Tibial artery (tissue), 4 donors: ENCODE data around the gene AGPS.
"Not testable (repeated sequence)": the region's sequence is repeated elsewhere in the genome, so short reads cannot be mapped to it uniquely, and the experiment has no call there.

Experiments
- DNase-seq, 2 donors: peaks; one replicate each; pipeline ENCODE4 v3.0.0-alpha.2; 2019
- H3K27ac ChIP-seq, 2 donors: fragments of 200-600 bp; sonication (generic) in 1 of 2; 1 replicate in 1 of 2; 2 replicates in 1 of 2; pipeline ENCODE4 v1.5.1; 2018 to 2019; ENCODE audit warnings: mild to moderate bottlenecking in 1 of 2
- H3K27me3 ChIP-seq, 2 donors: fragments of 200-600 bp; sonication (generic) in 1 of 2; one replicate each; pipeline versions ENCODE4 v1.5.1 to v1.6.0; 2016 to 2019
- H3K36me3 ChIP-seq, 3 donors: fragments of 200-600 bp; sonication (generic) in 2 of 3; one replicate each; pipeline ENCODE4 v1.5.1; 2016 to 2019; ENCODE audit warnings: mild to moderate bottlenecking in 2 of 3
- H3K4me1 ChIP-seq, 4 donors: fragments of 200-600 bp; sonication (generic) in 2 of 4; 1 replicate in 3 of 4; 2 replicates in 1 of 4; pipeline ENCODE4 v1.5.1; 2016 to 2019
- H3K4me3 ChIP-seq, 2 donors: fragments of 200-600 bp; sonication (generic) in 1 of 2; 1 replicate in 1 of 2; 2 replicates in 1 of 2; pipeline ENCODE4 v1.5.1; 2018 to 2019; ENCODE audit warnings: mild to moderate bottlenecking in 2 of 2
- H3K9me3 ChIP-seq, 3 donors: fragments of 200-600 bp; sonication (generic) in 1 of 3; one replicate each; pipeline ENCODE4 v1.5.1; 2016 to 2019
- intact Hi-C: fragments of 100-400 bp; cut with DNase I; formaldehyde crosslinking; loops from one replicate; pipeline ENCODE4 v1.15.0; 2023; ENCODE audit warnings: low total_unique reads
- TF ChIP-seq, protein P1 (sequence below), 2 experiments: fragments of 200-600 bp in 1 of 2; fragments of 450-650 bp in 1 of 2; IDR thresholded peaks; one replicate each; pipeline ENCODE4 v1.5.1; 2017 to 2019; ENCODE audit warnings: antibody characterized with exemption in 2 of 2, mild to moderate bottlenecking in 1 of 2, moderate library complexity in 1 of 2

AGPS gene

DNA sequence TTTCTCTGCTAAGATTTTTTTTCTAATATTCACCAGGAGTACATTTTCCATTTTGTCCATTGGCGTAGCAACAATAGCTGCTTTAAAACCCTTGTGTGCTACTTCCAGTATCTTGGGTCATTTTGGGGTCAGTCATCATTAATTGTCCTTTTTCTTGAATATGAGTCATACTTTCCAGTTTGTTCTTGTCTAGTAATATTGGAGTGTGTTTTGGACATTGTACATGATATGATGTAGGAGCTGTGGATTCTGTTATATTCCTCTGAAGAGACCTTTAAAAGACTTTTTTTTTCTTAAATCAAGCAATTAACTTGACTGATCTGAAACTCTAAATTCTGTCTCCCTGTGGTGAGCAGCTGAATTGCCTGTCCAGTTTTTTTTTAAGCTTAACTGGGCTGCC lies 40.8 kb downstream of the AGPS start:
- intact Hi-C loops, result no loop called here
- no peak overlapping the region for H3K27ac ChIP-seq
- no peak overlapping the region for H3K4me3 ChIP-seq
- TF ChIP-seq, protein P1, sequence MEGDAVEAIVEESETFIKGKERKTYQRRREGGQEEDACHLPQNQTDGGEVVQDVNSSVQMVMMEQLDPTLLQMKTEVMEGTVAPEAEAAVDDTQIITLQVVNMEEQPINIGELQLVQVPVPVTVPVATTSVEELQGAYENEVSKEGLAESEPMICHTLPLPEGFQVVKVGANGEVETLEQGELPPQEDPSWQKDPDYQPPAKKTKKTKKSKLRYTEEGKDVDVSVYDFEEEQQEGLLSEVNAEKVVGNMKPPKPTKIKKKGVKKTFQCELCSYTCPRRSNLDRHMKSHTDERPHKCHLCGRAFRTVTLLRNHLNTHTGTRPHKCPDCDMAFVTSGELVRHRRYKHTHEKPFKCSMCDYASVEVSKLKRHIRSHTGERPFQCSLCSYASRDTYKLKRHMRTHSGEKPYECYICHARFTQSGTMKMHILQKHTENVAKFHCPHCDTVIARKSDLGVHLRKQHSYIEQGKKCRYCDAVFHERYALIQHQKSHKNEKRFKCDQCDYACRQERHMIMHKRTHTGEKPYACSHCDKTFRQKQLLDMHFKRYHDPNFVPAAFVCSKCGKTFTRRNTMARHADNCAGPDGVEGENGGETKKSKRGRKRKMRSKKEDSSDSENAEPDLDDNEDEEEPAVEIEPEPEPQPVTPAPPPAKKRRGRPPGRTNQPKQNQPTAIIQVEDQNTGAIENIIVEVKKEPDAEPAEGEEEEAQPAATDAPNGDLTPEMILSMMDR (IDR thresholded peaks at IDR 0.05), result no peak
- peaks cover 18 to 37% (median 37%) of the 10 kb centered on the region in 3 donors for H3K36me3 ChIP-seq
- DNase-seq, result no peak
- peaks cover 3 to 37% (median 14%) of the 10 kb centered on the region in 3 donors for H3K9me3 ChIP-seq
- no peaks in the 10 kb centered on the region for H3K4me1 ChIP-seq
- no peaks in the 10 kb centered on the region for H3K27me3 ChIP-seq

GRCh38 chr2:177434475-177434874 lies 41.9 kb downstream of the AGPS start:
- intact Hi-C loops, result no loop called here
- Histone ChIP-seq H3K27ac (no peak overlapping the region), H3K4me3 (no peak overlapping the region), H3K36me3 (peaks cover 17 to 42% (median 38%) of the 10 kb centered on the region in 3 donors), H3K9me3 (peaks cover 3 to 37% (median 14%) of the 10 kb centered on the region in 3 donors), H3K4me1 (no peaks in the 10 kb centered on the region), H3K27me3 (no peaks in the 10 kb centered on the region)
- no peak for DNase-seq
- TF ChIP-seq, protein P1 (IDR thresholded peaks at IDR 0.05), result no peak

GRCh38 chr2:177445200-177445599 lies 52.6 kb downstream of the AGPS start:
- Histone ChIP-seq H3K36me3 (peaks cover 20 to 36% (median 35%) of the 10 kb centered on the region in 3 donors), H3K27me3 (no peaks in the 10 kb centered on the region), H3K27ac (no peak overlapping the region), H3K4me3 (no peak overlapping the region), H3K4me1 (no peaks in the 10 kb centered on the region), H3K9me3 (peaks cover 0 to 5% (median 4%) of the 10 kb centered on the region in 3 donors)
- TF ChIP-seq, protein P1 (IDR thresholded peaks at IDR 0.05), result no peak
- intact Hi-C loops, result no loop called here
- DNase-seq, result no peak

DNA sequence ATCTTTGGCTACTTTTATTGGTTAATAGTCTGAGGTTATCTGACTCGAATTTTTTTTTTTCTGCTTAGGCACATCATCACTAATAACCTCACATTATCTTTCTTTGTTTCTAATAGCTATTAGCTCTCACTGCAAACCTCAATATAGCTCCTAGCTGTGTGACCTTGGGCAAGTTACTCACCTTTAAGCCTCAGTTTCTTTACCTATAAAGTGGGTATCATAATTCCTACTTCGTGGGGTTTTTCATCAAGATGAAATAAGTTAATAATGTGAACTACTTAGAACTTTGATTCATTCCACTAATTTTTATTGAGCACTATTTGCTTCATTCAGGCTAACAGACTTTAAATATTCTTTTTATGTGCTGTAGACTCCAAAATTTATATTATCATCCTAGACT lies 55.5 kb downstream of the AGPS start:
- intact Hi-C loops, result no loop called here
- TF ChIP-seq, protein P1 (IDR thresholded peaks at IDR 0.05), result no peak
- H3K27ac ChIP-seq, result no peak overlapping the region
- peaks cover 0 to 5% (median 4%) of the 10 kb centered on the region in 3 donors for H3K9me3 ChIP-seq
- H3K27me3 ChIP-seq, result no peaks in the 10 kb centered on the region
- DNase-seq, result no peak
- H3K4me3 ChIP-seq, result no peak overlapping the region
- H3K36me3 ChIP-seq, result peaks cover 13 to 33% (median 29%) of the 10 kb centered on the region in 3 donors
- H3K4me1 ChIP-seq, result peaks cover 0 to 6% (median 0%) of the 10 kb centered on the region in 4 donors

- Histone ChIP-seq H3K27me3 (no peaks in the 10 kb centered on the region), H3K36me3 (peaks cover 13 to 40% (median 29%) of the 10 kb centered on the region in 3 donors), H3K4me3 (no peak overlapping the region), H3K27ac (no peak overlapping the region), H3K9me3 (peaks cover 0 to 5% (median 4%) of the 10 kb centered on the region in 3 donors), H3K4me1 (peaks cover 0 to 6% (median 0%) of the 10 kb centered on the region in 4 donors)
- no peak for DNase-seq
- intact Hi-C loops, result no loop called here
- TF ChIP-seq, protein P1 (IDR thresholded peaks at IDR 0.05), result no peak
These were observed 56.6 kb downstream of the AGPS start for GRCh38 chr2:177449159-177449558.

- no peaks in the 10 kb centered on the region for H3K27me3 ChIP-seq
- no peak overlapping the region for H3K4me3 ChIP-seq
- DNase-seq, result no peak
- intact Hi-C loops, result no loop called here
- TF ChIP-seq, protein P1 (IDR thresholded peaks at IDR 0.05), result no peak
- H3K9me3 ChIP-seq, result no peaks in the 10 kb centered on the region
- H3K4me1 ChIP-seq, result peaks cover 0 to 6% (median 0%) of the 10 kb centered on the region in 4 donors
- peaks cover 0 to 7% (median 0%) of the 10 kb centered on the region in 3 donors for H3K36me3 ChIP-seq
- H3K27ac ChIP-seq, result no peak overlapping the region
These were observed 62.6 kb downstream of the AGPS start for GRCh38 chr2:177455187-177455586.

DNA sequence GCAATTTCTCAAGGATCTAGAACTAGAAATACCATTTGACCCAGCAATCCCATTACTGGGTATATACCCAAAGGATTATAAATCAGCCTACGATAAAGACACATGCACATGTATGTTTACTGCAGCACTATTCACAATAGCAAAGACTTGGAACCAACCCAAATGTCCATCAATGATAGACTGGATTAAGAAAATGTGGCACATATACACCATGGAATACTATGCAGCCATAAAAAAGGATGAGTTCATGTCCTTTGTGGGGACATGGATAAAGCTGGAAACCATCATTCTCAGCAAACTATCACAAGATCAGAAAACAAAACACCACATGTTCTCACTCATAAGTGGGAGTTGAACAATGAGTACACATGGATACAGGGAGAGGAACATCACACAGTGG lies 67.2 kb downstream of the AGPS start:
- H3K9me3 ChIP-seq, H3K27ac ChIP-seq, H3K4me3 ChIP-seq, intact Hi-C loops, H3K4me1 ChIP-seq, H3K27me3 ChIP-seq, DNase-seq: not testable (repeated sequence)
- peaks cover 0 to 10% (median 8%) of the 10 kb centered on the region in 3 donors for H3K36me3 ChIP-seq
